CD4-positive, alpha-beta T cell (primary cell): ENCODE results near the gene ACAP1. TPM values are rescaled to one million over a fixed set of nuclear protein-coding genes. Genes with fewer than 3 reads are reported as not detected.

Source experiments
- ATAC-seq: fragments of 200-7000 bp; cut with Tn5 transposase; one replicate; pipeline ENCODE4 v1.10.0; 2022; ENCODE audit warnings: mild to moderate bottlenecking; ENCODE audit not compliant: poor library complexity
- CTCF ChIA-PET: fragments of 350-600 bp; sonication (Branson Sonifier 250); formaldehyde crosslinking; loops from one replicate; lab custom pipeline; 2021; ENCODE audit warnings: antibody characterized with exemption, inconsistent platforms; lab: Charles Lee
- POLR2A ChIA-PET: fragments of 350-600 bp; sonication (Branson Sonifier 250); formaldehyde crosslinking; loops from one replicate; lab custom pipeline; 2021; ENCODE audit warnings: antibody characterized with exemption, inconsistent platforms; lab: Charles Lee
- DNase-seq, 14 experiments: peaks; one replicate each; pipeline ENCODE4 v3.0.0-alpha.2; 2013 to 2020; ENCODE audit warnings: mixed read lengths in 2 of 14
- H3K27ac ChIP-seq, 2 donors: one replicate each; pipeline versions ENCODE4 v1.5.1 to v1.7.0; 2013; ENCODE audit warnings: low read length in 2 of 2, low read depth in 1 of 2, mild to moderate bottlenecking in 1 of 2
- H3K27me3 ChIP-seq, 2 experiments: 1 replicate in 1 of 2; 2 replicates in 1 of 2; pipeline versions ENCODE4 v1.6.1 to v1.7.0; 2013; ENCODE audit warnings: low read length in 2 of 2, control low read depth in 1 of 2, mild to moderate bottlenecking in 1 of 2, moderate library complexity in 1 of 2; ENCODE audit not compliant: insufficient read depth in 2 of 2, control insufficient read depth in 1 of 2
- H3K36me3 ChIP-seq: one replicate; pipeline ENCODE4 v1.6.1; 2013; ENCODE audit warnings: low read length, control low read depth; ENCODE audit not compliant: insufficient read depth
- H3K4me1 ChIP-seq: one replicate; pipeline ENCODE4 v1.6.1; 2013; ENCODE audit warnings: low read length, control low read depth; ENCODE audit not compliant: insufficient read depth
- H3K4me3 ChIP-seq: one replicate; pipeline ENCODE4 v1.5.1; 2013; ENCODE audit warnings: mild to moderate bottlenecking, low read length, moderate library complexity
- H3K9me3 ChIP-seq, 2 experiments: 1 replicate in 1 of 2; 2 replicates in 1 of 2; pipeline versions ENCODE4 v1.6.1 to v1.7.0; 2013; ENCODE audit warnings: low read length in 2 of 2, mild to moderate bottlenecking in 2 of 2, control low read depth in 1 of 2, moderate library complexity in 1 of 2; ENCODE audit not compliant: control insufficient read depth in 1 of 2, insufficient read depth in 1 of 2
- H3K27ac Mint-ChIP-seq: one replicate; pipeline ENCODE4 v1.8.0; 2020; ENCODE audit warnings: mixed read lengths
- H3K27me3 Mint-ChIP-seq: one replicate; pipeline ENCODE4 v1.8.0; 2021; ENCODE audit warnings: mixed read lengths
- H3K36me3 Mint-ChIP-seq: one replicate; pipeline ENCODE4 v1.8.0; 2021; ENCODE audit warnings: low read depth, mixed read lengths
- H3K4me1 Mint-ChIP-seq: one replicate; pipeline ENCODE4 v1.8.0; 2021; ENCODE audit warnings: low read depth, mixed read lengths
- H3K4me3 Mint-ChIP-seq: one replicate; pipeline ENCODE4 v1.8.0; 2020; ENCODE audit warnings: mild to moderate bottlenecking, mixed read lengths
- H3K9me3 Mint-ChIP-seq: one replicate; pipeline ENCODE4 v1.8.0; 2020; ENCODE audit warnings: mixed read lengths
- CTCF ChIP-seq: fragments of 200-600 bp; IDR thresholded peaks from one replicate; pipeline ENCODE4 v1.8.0; 2022; ENCODE audit warnings: antibody characterized with exemption, mild to moderate bottlenecking
- intact Hi-C, 2 experiments: fragments of 100-400 bp; cut with DNase I in 1 of 2; cut with micrococcal nuclease in 1 of 2; formaldehyde crosslinking; loops; one replicate each; pipeline versions ENCODE4 v1.15.1 to v1.9.0; 2023 to 2025; cut with DNase I, micrococcal nuclease
- total RNA-seq, 174 experiments: library from RNA in 2 of 174; stranded (reverse) in 2 of 174; gene quantifications; one replicate each; pipeline ENCODE4 v1.2.3 and lab custom pipeline; 2021 to 2026

Gene ACAP1
- total RNA-seq, 2 experiments from 2014 or later = 565 to 575 TPM

- intact Hi-C loops = loop anchor here in 1 of 2 experiments (10.0 kb wide), 1 partner anchor 528 kb away; the partner anchor contains the start of genes CYB5D1, NAA38 and TMEM88
- Mint-ChIP-seq H3K4me3 (peak overlapping the region; percentile 34), H3K9me3 (no peaks in the 10 kb centered on the region), H3K36me3 (peaks cover 45% of the 10 kb centered on the region), H3K27me3 (no peaks in the 10 kb centered on the region), H3K27ac (peak overlapping the region; percentile 88), H3K4me1 (peaks cover 33% of the 10 kb centered on the region)
- ATAC-seq = no peak
- no peak overlapping the region for H3K27ac ChIP-seq
- TF ChIP-seq CTCF = no peak
- DNase-seq = no peak
- ChIA-PET CTCF (interaction anchor here (1.0 kb wide), 1 partner anchor 24 kb away, joined by 3 read pairs; no protein-coding TSS in a partner anchor), POLR2A (interaction anchor here (3.4 kb wide), 1 partner anchor 10 kb away, joined by 14 read pairs; the partner anchor contains the start of gene ACAP1)
- H3K36me3 ChIP-seq = peaks cover 39% of the 10 kb centered on the region
- H3K4me1 ChIP-seq = peaks cover 49% of the 10 kb centered on the region
- no peaks in the 10 kb centered on the region for H3K27me3 ChIP-seq
- no peak overlapping the region for H3K4me3 ChIP-seq
- no peaks in the 10 kb centered on the region for H3K9me3 ChIP-seq
Observed at GRCh38 chr17:7327056-7327455, 9.3 kb upstream of the ACAP1 start.

- intact Hi-C loops = loop anchor here in 1 of 2 experiments (10.0 kb wide), 1 partner anchor 527 kb away; the partner anchor contains the start of genes CYB5D1, NAA38 and TMEM88
- no peaks in the 10 kb centered on the region for H3K27me3 ChIP-seq
- peaks cover 41% of the 10 kb centered on the region for H3K36me3 Mint-ChIP-seq
- ChIA-PET CTCF (interaction anchor here (1.0 kb wide), 1 partner anchor 24 kb away, joined by 3 read pairs; no protein-coding TSS in a partner anchor), POLR2A (interaction anchor here (3.4 to 4.1 kb wide), 2 partner anchors 9 to 17 kb away, joined by 14 to 21 read pairs; partner anchors contain the start of gene ACAP1)
- H3K4me1 ChIP-seq = peaks cover 54% of the 10 kb centered on the region
- ATAC-seq = no peak
- peaks cover 37% of the 10 kb centered on the region for H3K4me1 Mint-ChIP-seq
- no peak overlapping the region for H3K4me3 ChIP-seq
- no peak for TF ChIP-seq CTCF
- no peaks in the 10 kb centered on the region for H3K9me3 Mint-ChIP-seq
- peak in 1 of 14 experiments; percentile 34 for DNase-seq
- peak overlapping the region; percentile 74 for H3K4me3 Mint-ChIP-seq
- peak overlapping the region; percentile 88 for H3K27ac Mint-ChIP-seq
- no peaks in the 10 kb centered on the region for H3K27me3 Mint-ChIP-seq
- H3K36me3 ChIP-seq = peaks cover 35% of the 10 kb centered on the region
- H3K27ac ChIP-seq = no peak overlapping the region
- H3K9me3 ChIP-seq = no peaks in the 10 kb centered on the region
Observed at GRCh38 chr17:7327501-7327900, 8.8 kb upstream of the ACAP1 start.

- Mint-ChIP-seq H3K9me3 (no peaks in the 10 kb centered on the region), H3K4me3 (peak overlapping the region; percentile 74), H3K27me3 (no peaks in the 10 kb centered on the region), H3K4me1 (peaks cover 42% of the 10 kb centered on the region), H3K27ac (peak overlapping the region; percentile 88), H3K36me3 (peaks cover 36% of the 10 kb centered on the region)
- H3K27me3 ChIP-seq = no peaks in the 10 kb centered on the region
- TF ChIP-seq CTCF = no peak
- ATAC-seq (no peak), DNase-seq (no peak)
- peaks cover 56% of the 10 kb centered on the region for H3K4me1 ChIP-seq
- intact Hi-C loops = loop anchor here (1.0 to 10.0 kb wide), 4 partner anchors 11 to 527 kb away; partner anchors contain the start of genes CYB5D1 (in 1 of the 2), GPS2 (in 1 of the 2), NAA38 (in 1 of the 2) and TMEM88 (in 1 of the 2)
- H3K4me3 ChIP-seq = no peak overlapping the region
- no peaks in the 10 kb centered on the region for H3K9me3 ChIP-seq
- POLR2A ChIA-PET = interaction anchor here (1.4 to 4.1 kb wide), 5 partner anchors 9 to 156 kb away, joined by 3 to 46 read pairs (median 18); partner anchors contain the start of genes ACAP1, GPS2 and POLR2A
- H3K27ac ChIP-seq = peak overlapping the region in 1 of 2 donors; percentile 80
- H3K36me3 ChIP-seq = peaks cover 29% of the 10 kb centered on the region
- CTCF ChIA-PET = interaction anchor here (0.9 kb wide), 1 partner anchor 14 kb away, joined by 3 read pairs; no protein-coding TSS in a partner anchor
Observed at GRCh38 chr17:7328009-7328408, 8.3 kb upstream of the ACAP1 start.
